HG03460 (cell line): ENCODE data around the gene LGALS4.
"Not testable (repeated sequence)": the region's sequence is repeated elsewhere in the genome, so short reads cannot be mapped to it uniquely, and the experiment has no call there.

ENCODE experiments used
- ATAC-seq: cut with Tn5 transposase; IDR thresholded peaks from one replicate; pipeline ENCODE4 v1.9.1; 2021; ENCODE audit not compliant: unreplicated experiment

Gene LGALS4, protein sequence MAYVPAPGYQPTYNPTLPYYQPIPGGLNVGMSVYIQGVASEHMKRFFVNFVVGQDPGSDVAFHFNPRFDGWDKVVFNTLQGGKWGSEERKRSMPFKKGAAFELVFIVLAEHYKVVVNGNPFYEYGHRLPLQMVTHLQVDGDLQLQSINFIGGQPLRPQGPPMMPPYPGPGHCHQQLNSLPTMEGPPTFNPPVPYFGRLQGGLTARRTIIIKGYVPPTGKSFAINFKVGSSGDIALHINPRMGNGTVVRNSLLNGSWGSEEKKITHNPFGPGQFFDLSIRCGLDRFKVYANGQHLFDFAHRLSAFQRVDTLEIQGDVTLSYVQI

DNA sequence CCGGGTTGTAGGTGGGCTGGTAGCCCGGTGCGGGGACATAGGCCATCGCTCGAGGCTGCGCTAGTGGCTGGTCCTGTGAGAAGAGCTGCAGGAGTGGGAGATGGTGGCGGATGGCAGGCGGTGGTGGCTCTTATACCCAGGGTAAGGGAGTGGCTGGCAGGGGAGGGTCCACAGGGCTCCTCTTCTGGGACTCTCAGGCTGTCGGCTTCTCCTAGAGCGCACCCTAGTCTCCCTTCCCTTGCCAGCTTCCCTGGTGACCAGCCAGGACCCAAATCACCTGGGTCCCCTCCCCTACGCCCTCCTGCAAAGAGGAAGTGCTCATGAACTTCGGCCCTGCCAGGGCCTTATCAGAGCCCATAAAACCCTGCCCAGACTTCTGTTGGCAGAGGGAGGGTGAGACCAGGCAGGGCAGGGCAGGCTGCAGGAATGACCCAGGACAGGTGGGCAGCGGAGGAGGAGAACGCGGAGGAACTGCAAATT is at the start of gene LGALS4:
TSS of gene LGALS4 (minus strand) at position 105 of the 480 bp plus-strand sequence. CDS start at position 46, 59 bp downstream.
- ATAC-seq, result no peak

- ATAC-seq, result no peak
Measured at GRCh38 chr19:38861368-38861767, 48.6 kb upstream of the LGALS4 start.

DNA sequence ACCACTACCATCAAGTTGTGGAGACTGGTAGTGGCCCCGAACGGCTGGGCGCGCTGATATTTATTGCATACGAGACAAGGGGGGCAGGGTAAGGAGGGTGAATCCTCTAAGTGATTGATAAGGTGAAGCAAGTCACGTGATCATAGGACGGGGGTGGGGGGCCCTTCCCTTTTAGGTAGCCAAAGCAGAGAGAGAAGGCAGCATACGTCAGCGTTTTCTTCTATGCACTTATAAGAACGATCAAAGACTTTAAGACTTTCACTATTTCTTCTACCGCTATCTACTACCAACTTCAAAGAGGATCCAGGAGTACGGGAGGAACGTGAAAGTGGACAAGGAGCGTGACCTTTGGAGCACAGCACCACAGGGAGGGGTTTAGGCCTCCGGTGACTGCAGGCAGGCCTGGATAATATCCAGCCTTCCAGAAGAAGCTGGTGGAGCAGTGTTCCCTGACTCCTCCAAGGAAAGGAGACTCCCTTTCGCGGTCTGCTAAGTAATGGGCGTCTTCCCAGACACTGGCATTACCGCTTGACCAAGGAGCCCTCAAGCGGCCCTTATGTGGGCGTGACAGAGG is 47.0 kb upstream of the LGALS4 start:
- ATAC-seq, result not testable (repeated sequence)

- no peak for ATAC-seq
Measured at GRCh38 chr19:38856813-38857212, 44.1 kb upstream of the LGALS4 start.

DNA sequence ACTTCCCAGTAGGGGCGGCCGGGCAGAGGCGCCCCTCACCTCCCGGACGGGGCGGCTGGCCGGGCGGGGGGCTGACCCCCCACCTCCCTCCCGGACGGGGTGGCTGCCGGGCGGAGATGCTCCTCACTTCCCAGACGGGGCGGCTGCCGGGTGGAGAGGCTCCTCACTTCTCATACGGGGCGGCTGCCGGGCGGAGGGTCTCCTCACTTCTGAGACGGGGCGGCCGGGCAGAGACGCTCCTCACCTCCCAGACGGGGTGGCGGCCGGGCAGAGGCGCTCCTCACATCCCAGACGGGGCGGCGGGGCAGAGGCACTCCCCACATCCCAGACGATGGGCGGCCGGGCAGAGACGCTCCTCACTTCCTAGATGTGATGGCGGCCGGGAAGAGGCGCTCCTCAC is 43.0 kb upstream of the LGALS4 start:
- not testable (repeated sequence) for ATAC-seq

GRCh38 chr19:38854961-38855360 is 42.2 kb upstream of the LGALS4 start:
- ATAC-seq, result not testable (repeated sequence)

DNA sequence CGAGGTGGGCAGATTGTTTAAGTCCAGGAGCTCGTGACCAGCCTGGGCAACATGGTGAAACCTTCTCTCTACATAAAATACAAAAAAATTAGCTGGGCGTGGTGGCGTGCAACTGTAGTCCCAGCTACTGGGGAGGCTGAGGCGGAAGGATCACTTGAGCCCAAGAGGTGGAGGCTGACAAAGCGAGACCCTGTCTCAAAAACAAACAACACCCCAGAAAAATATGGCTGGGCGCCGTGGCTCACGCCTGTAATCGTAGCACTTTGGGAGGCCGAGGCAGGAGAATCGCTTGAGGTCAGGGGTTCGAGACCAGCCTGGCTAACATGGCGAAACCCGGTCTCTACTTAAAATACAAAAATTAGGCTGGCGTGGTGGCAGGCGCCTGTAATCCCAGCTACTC is 40.5 kb upstream of the LGALS4 start:
- no peak for ATAC-seq

GRCh38 chr19:38852231-38853044 is 39.7 kb upstream of the LGALS4 start:
- ATAC-seq, result no peak

- ATAC-seq, result peak; percentile 15
Measured at GRCh38 chr19:38851622-38852230, 39.0 kb upstream of the LGALS4 start.

DNA sequence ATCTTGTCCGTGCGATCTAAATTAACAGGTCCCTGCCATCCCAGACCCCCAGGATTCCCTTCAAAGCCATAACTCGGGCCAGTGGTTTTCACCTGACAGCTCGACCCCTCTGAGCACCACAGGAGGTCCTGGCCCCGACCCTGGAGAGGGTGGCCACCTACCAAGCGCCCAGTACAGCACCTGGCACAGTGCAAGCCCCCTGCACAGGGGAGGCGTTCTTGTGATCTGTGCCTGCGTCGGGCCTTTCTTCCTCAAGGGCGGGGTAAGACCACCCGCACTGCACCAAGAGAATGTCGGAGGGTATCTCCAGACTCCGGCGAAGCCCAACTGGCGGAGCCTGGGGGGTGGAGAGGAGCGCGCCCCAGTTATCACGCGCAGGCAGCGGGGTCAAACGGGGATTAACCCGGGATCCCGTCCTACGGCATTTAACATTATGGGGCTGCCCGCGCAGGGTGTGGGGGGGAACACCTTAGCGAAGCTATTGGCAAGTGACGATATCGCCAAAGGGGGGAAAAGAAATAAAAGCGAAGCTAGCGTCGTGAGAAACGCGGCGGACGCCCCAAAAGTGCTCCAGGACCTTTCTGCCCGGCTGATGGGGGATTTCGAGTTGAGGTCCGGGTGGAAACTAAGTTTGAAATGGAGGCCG is 38.4 kb upstream of the LGALS4 start:
- ATAC-seq, result no peak

GRCh38 chr19:38850436-38850975 is 37.8 kb upstream of the LGALS4 start:
- ATAC-seq, result peak; percentile 62

GRCh38 chr19:38849860-38850435 is 37.2 kb upstream of the LGALS4 start, which contains the start of gene HNRNPL:
HNRNPL (minus strand) TSS chr19:38849986; CDS start chr19:38849966, 20 bp downstream.
- ATAC-seq, result peak; percentile 41

- peak; percentile 17 for ATAC-seq
Measured at GRCh38 chr19:38849147-38849859, 36.6 kb upstream of the LGALS4 start.

DNA sequence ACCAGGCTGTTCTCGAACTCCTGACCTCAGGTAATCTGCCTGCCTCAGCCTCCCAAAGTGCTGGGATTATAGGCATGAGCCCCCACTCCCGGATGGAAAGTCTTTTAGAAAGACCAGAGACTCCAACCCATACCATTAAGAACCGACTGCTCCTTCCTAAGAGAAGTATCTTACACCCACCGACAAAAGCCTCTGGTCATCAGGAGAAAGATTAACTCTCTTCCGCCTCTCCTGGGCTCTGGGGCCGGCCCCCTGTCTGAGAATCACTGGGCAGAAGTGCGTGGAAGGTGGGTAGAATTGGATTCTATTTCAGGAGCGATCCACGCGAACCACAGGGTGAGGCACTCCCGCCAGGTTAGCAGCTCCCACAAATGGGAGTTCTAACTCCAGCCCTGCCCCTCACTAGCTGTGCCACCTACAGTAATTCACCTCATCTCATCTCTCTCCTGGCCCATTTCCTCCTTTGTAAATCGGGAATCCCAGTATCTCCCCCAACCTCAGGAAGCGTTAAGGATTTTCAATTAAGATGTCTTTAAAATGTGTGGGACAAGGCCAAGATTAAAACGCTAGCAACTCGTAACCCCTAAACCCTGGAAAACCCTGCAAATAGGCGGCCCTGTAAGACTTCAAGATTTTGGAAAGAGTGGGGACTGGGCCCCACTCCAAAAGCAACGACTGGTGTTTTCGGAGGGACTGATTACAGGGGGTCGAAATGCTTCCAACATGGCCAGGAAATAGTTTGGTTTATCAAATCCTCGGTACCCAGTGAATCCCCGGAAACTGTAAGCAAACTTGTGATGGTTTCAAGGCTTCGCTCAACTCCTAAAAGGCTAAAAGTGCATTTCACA is 35.8 kb upstream of the LGALS4 start:
- no peak for ATAC-seq

- no peak for ATAC-seq
Measured at GRCh38 chr19:38846097-38846496, 33.4 kb upstream of the LGALS4 start.

DNA sequence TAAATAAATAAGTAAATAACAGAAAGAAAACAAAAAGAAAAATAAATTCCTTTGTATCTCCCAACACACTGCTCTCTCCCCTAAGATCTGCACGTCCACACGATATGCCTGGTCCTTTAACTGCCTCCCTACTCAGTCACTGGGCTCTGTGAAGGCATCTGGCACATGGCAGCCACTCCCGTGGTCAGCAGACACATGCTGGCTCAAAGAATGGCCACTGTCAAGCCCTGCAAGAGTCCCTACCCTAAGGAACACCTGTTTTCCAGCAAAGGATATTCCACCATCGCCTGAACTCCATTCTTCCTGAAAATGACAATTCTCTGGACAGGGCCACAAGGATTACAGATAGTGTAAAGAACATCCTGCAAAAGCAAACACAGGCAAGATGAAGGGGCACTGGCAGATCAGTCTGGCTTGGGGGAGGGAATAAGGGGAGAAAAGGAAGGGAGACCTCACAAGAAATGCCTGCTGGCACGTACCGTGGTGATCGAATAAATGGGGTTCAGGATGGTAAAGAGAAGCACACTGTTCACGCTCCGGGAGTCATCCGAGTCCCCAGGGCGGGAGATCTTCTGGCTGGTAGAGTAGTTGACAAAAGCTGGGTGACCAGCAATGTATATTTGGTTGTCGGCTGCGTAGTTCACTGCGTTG is 32.8 kb upstream of the LGALS4 start:
- ATAC-seq, result no peak

GRCh38 chr19:38844093-38844686 is 31.4 kb upstream of the LGALS4 start:
- ATAC-seq, result no peak
